Endothelial cell of umbilical vein (primary cell): Measurements from ENCODE around the gene VWA1.
A peak's percentile ranks its signal among the peaks of the same experiment; 100 is the strongest.

Experiments used
- EZH2 ChIP-seq: IDR thresholded peaks from 2 replicates; pipeline ENCODE4 v1.6.1; 2012; ENCODE audit warnings: borderline replicate concordance, low read depth, mild to moderate bottlenecking, moderate library complexity, low read length, inconsistent platforms; ENCODE audit not compliant: severe bottlenecking
- POLR2A ChIP-seq: IDR thresholded peaks from 2 replicates; pipeline ENCODE4 v1.6.1; 2012; ENCODE audit warnings: low read depth, mild to moderate bottlenecking, control low read depth, low read length
- TF ChIP-seq, protein P1 (sequence below), 2 donors: IDR thresholded peaks; 1 replicate in 1 of 2; 2 replicates in 1 of 2; pipeline ENCODE4 v1.5.1; 2011; ENCODE audit warnings: low read length in 2 of 2, mild to moderate bottlenecking in 2 of 2, moderate library complexity in 2 of 2, control low read depth in 1 of 2, inconsistent platforms in 1 of 2, low read depth in 1 of 2; ENCODE audit not compliant: insufficient read depth in 1 of 2; ENCODE audit errors: extremely low read depth in 1 of 2

DNA sequence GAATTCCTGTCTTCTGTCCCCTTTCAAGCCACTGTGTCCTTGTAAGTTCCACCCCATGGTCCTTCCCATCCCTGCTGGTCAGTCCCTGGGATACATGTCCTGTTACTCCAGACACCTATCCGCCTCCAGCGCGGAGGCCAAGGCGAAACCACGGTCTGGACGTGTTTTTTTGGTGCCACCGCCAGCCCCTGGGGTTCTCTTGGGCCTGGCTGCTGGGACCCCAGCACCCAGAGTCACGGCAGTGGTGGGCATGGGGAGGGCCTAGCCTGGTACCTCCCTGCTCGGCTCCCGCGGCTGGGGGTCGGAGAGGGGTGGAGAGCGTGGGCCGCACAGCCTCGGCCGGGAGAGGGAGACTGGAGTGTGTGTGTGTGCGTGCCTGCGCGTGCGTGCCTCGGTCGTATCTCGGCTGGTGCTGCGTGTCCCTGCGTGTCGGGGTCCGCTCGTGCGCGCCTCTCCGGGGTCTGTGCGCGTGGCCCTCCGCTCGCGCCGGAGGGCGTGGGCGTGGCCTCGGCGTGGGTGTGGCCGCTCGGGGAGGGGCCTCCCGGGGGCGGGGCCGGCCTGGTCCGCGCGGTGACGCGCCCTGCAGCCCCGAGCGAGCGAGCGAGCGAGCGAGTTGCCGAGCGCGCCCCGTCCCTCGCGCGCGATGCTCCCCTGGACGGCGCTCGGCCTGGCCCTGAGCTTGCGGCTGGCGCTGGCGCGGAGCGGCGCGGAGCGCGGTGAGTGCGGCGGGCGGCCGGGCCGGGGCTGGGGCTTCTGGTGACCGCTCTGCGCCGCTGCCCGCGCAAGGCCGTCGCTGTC, at the start of gene VWA1:
- TF ChIP-seq EZH2 (no peak), POLR2A (no peak)
- TF ChIP-seq, protein P1, sequence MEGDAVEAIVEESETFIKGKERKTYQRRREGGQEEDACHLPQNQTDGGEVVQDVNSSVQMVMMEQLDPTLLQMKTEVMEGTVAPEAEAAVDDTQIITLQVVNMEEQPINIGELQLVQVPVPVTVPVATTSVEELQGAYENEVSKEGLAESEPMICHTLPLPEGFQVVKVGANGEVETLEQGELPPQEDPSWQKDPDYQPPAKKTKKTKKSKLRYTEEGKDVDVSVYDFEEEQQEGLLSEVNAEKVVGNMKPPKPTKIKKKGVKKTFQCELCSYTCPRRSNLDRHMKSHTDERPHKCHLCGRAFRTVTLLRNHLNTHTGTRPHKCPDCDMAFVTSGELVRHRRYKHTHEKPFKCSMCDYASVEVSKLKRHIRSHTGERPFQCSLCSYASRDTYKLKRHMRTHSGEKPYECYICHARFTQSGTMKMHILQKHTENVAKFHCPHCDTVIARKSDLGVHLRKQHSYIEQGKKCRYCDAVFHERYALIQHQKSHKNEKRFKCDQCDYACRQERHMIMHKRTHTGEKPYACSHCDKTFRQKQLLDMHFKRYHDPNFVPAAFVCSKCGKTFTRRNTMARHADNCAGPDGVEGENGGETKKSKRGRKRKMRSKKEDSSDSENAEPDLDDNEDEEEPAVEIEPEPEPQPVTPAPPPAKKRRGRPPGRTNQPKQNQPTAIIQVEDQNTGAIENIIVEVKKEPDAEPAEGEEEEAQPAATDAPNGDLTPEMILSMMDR (IDR thresholded peaks at IDR 0.05; ENCODE audit: extremely low read depth in 1 of 2, insufficient read depth in 1 of 2, low read depth in 1 of 2, low read length in 2 of 2) = peak in 1 of 2 donors; percentile 11
